GM21390 (cell line): ENCODE results near the gene CNDP2.
"Not testable (repeated sequence)": the region's sequence is repeated elsewhere in the genome, so short reads cannot be mapped to it uniquely, and the experiment has no call there.

Experiments used
- ATAC-seq: cut with Tn5 transposase; IDR thresholded peaks from one replicate; pipeline ENCODE4 v1.9.1; 2021; ENCODE audit not compliant: unreplicated experiment

CNDP2 gene

DNA sequence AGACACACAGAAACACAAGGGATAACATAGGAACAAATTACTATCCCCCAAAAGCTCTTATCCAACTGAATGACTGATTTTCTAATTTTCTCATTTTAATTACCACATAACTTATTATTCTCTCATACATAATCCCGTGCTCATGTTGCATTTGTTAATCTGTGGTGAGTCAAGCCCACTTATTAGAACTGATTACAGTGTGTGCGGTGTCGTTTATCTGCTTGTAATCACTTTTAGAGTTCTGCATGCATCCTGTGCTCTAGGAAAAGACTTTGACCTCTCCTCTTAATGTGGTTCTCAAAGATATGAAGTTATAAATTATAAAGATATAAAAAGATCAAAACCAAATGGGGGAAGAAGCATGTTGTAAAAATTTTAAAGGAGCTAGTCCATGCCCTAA is 67.8 kb downstream of the CNDP2 start:
- no peak for ATAC-seq

DNA sequence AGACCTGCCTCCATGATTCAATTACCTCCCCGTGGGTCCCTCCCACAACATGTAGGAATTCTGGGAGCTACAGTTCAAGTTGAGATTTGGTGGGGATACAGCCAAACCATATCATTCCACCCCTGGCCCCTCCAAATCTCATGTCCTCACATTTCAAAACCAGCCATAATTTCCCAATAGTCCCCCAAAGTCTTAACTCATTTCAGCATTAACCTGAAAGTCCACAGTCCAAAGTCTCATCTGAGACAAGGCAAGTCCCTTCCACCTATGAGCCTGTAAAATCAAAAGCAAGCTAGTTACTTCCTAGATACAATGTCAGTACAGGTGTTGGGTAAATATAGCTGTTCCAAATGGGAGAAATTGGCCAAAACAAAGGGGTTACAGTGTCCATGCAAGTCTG is 69.0 kb downstream of the CNDP2 start:
- not testable (repeated sequence) for ATAC-seq

DNA sequence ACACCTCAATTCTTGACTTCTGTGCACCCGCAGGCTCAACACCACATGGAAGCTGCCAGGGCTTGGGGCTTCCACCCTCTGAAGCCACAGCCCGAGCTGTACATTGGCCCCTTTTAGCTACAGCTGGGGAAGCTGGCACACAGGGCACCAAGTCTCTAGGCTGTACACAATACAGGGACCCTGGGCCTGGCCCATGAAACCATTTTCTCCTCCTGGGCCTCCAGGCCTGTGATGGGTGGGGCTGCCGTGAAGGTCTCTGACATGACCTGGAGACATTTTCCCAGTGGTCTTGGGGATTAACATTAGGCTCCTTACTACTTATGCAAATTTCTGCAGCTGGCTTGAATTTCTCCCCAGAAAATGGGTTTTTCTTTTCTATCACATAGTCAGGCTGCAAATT is 69.8 kb downstream of the CNDP2 start:
- ATAC-seq: not testable (repeated sequence)

DNA sequence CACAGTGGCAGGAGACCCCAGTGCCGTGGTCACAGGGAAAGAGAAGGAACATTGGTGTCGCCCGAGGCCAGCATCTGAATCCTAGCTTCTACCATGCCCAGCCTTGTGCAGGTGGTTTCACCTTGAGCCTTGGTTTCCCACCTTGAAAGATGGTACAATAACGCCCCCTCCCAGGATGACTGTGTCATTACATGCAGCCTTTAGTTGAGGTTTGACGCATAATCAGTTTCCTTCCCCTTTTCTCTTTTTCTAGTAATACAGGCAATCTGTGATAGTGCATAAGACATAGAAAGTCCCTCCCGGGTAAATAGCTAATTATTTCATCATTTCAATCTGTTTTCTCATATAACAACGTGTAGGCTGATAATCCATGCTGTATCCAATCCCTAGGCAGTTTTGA is 71.7 kb downstream of the CNDP2 start:
- no peak for ATAC-seq

DNA sequence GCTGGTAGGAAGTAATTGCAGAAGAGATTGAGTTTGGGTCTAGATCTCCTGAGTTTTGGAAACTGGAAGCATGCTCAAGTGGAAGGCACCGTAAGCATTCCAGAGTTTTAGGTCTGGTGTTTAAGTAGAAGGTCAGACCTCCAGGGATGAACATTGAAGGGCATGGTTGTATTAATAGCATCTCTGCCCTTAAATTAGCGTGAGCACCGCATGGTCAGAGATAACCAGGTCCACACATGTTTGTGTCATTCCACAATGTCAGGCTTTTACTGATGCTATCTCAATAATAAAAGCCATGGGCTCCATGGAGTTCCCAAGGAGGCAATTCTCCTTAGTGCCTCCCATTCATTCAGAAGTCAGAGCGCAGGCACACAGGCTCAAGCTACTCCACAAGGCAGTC is 73.2 kb downstream of the CNDP2 start:
- ATAC-seq: no peak

DNA sequence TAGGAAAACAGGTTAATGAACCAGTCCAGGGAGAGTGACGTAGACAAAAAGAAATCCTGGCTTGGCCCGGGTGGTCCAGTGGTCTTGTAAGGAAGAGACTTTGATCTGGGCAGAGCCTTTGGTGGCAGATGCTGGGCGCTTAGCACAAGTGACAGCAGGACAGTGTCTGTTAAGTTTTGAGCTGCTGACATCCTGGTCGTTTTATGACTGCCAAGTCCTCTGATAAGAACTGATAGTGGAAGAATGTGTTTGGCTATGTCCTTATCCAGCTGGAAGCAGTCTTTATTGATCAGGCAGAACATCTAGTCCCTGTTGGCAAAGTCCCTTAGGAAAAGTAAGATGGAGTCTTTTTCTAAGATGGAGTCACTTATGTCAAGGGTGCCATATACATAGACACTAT is 74.1 kb downstream of the CNDP2 start:
- ATAC-seq: no peak

DNA sequence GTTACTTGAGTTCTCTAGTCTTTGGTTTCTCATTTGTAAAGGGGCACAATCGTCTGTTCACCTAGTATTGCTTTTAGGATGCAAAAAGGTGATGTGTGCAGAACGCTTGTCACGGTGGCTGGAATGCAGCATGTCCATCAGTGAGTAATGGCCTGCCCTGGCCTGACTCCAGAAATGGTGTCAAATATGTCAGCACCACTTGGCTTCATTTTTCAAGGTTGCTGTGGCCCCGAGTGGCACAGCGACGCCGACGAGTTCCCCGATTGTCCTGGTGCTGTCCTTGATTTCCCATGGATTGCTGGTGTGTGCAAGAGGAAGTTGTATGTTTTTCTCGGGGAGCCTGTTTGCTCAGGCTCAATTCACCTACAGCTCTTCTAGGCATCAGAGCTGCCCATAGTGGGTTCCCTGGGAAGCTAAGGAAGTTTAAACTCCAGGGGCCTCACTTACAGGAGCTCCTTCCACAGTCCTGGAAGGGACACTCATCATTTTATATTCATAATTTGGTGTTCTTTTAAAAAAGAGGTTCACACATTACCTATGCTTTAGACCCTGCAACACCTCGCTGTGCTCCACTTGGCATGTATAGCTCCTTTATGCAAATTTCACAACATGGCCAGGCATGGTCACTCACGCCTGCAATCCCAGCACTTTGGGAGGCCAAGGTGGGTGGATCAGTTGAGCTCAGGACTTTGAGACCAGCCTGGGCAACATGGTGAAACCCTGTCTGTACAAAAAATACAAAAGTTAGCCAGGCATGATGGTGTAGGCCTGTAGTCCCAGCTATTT is 75.9 kb downstream of the CNDP2 start:
- ATAC-seq: no peak

DNA sequence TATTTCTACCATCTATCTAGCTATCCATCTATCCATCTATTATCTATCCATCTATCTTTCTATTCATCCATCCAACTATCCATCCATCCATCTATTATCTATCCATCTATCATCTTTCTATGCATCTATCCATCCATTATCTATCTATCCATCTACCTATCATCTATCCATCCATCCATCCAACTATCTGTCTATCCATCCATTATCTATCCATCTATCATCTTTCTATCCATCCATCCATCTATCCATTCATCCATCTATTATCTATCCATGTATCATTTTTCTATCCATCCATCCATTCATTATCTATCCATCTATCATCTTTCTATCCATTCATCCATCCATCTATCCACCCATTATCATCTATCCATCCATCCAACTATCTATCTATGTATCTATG is 76.9 kb downstream of the CNDP2 start:
- ATAC-seq: no peak
